ENCODE data around the gene SELENON.

Gene SELENON

DNA sequence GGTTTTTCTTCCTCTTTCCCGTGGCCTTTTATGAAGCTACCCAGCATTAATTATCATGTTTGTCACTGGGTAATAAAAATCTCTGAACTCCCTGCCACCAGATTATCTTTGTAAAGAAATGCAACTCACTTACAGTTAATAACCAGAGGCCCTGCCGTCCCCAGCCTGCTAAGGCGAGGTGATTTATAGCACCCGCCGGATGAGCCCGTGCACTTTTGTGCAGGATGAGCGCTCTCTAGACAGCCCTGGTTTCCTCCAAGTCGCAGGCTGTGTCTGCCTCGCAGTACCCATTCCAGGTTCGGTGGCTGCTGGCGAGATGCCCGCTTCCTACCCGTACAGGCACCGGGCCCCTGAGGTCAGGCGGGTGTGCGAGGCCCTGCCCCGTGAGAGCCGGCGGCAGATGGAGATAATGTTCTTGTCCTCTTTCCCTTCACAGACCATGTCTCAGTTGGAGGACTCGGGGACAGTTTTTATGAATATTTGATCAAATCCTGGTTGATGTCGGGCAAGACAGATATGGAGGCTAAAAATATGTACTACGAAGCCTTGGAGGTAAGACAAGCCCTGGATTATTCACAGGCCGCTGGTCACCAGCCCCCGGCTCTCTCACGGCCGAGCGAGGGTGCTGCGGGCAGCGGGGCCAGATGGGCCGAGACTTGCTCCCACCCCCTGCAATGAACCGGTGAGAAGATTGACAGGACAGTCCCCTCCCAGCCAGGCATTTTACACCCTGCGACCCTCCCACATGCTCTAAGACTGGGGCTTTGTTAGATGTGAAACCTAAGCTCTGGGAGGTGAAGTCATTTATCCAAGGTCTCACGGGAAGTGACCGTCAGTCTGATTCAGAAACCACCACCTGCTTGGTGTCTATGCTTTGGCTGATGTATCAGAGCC is 28.5 kb upstream of the SELENON start:
- no peak for DNase-seq (ENCODE audit: low spot score)

- no peak for DNase-seq (ENCODE audit: low spot score)
These were observed 27.8 kb upstream of the SELENON start for GRCh38 chr1:25772164-25772563.

GRCh38 chr1:25772692-25773245 is 27.2 kb upstream of the SELENON start:
- DNase-seq (ENCODE audit: low spot score) = no peak

DNA sequence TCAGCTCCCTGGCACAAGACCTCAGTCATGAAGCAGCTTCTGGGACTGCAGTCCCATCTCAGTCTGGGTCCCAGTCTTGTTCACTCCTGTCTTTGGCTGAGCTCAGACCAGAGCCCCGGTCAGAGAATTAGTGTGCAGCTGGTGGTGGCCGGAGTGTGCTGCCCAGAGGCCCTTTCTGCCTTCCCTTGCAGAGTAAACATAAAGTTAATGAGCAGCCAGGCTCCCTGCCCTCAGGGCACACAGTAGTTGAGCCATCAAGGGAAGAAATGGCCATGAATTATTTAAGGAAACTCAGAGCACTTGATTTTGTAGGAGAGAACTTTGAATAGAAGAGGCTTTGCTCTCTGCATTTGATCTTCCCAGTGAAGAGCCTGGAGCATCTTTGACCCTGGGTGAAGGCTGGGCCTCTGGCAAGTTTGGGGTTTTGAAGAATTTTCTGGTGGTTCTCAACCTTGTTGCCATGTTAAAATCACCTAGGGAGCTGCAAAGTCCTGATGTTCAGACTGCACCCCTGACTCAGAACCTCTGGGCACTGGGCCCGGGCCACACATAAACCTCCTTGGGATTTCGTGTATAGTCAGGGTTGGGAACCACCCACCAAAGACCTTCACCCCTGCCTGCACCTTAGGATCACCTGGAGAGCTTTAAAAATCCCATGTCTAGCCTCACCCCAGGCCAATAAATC is 26.4 kb upstream of the SELENON start:
- no peak for DNase-seq (ENCODE audit: low spot score)

DNA sequence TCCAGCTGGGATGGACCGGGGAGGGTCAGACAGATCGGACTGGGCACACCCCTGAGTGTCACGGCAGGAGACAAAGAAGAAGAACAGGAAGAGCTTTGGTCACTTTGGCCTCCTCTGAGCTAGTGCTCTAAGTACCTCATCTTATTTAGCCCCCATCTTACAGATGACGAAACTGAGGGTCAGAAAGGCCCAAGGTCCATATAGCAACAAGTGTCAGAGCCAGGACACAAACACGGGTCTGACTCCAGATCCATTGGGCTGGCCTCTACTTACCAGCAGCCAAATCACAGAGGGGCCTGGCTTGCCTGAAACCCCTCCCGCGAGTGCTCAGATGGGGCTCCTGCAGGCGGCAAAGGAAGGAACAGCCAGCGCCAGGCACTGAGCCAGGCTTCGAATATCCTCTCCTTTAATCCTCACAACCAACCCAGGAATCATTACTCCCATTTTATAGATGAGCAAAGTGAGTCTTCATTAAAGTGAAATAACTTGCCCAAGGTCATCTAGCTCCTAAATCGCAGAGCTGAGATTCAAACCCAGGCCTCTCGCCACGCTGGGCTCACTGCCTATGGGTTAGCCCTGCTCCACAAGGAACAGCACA is 25.7 kb upstream of the SELENON start:
- DNase-seq (ENCODE audit: low spot score) = no peak

GRCh38 chr1:25774921-25775771 is 24.8 kb upstream of the SELENON start:
- no peak for DNase-seq (ENCODE audit: low spot score)

- DNase-seq (ENCODE audit: low spot score) = no peak
These were observed 20.6 kb upstream of the SELENON start for GRCh38 chr1:25779388-25779787.

DNA sequence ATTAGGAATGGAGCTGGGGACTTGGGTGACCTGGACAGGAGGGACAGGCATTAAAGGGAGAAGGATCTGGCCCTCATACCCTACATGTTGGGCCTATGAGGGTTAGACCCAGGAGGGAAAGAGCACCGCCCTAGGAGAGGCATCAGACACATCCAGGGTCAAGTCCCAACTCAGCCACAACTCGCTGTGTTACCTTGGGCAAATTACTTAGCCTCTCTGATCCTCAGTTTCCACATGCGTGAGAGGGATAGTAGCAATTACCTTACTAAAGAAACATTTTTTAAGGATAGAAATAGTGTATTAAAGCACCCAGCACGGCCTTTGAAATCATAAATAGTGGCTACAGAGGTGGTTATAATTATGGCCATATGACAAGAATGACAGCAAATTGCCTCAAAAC is 20.1 kb upstream of the SELENON start:
- DNase-seq (ENCODE audit: low spot score) = no peak

DNA sequence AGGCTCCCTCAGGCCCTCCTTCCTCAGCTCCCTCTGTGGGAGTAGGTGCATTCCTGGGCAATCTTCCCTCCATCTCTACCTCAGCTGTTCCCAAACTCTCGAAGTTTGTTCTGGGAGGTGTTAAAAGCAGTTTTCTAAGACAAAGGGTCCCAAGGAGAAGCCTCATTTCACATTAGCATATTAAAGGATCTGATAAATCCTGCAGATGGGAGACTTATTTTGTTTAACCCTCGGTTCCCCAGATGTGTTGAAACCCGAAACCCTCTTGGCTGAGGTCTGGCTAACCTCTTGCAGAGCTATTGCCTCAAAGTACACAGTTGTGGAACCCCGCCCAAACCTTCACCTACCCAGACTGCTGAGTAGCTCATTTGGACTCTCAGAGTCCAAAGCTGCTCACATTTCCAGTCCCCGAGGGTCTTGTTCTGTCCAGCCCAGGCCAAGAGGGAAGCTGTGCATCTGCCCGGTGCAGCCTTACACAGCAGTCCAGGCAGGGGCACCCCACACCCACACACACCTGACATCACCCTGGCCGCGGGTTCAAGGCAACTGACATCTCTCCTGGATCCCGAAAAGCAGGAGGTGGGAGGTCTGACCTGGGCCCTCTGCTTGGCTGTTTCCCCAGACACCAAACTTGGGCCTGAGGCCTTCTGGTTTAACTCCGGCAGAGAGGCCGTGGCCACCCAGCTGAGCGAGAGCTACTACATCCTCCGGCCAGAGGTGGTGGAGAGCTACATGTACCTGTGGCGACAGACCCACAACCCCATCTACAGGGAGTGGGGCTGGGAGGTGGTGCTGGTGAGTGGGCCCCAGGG is 19.5 kb upstream of the SELENON start:
- no peak for DNase-seq (ENCODE audit: low spot score)

- no peak for DNase-seq (ENCODE audit: low spot score)
These were observed 18.9 kb upstream of the SELENON start for GRCh38 chr1:25781130-25781433.

GRCh38 chr1:25782608-25783201 is 17.3 kb upstream of the SELENON start:
- DNase-seq (ENCODE audit: low spot score) = no peak

GRCh38 chr1:25784575-25785051 is 15.4 kb upstream of the SELENON start:
- no peak for DNase-seq (ENCODE audit: low spot score)

GRCh38 chr1:25785333-25786067 is 14.5 kb upstream of the SELENON start:
- no peak for DNase-seq (ENCODE audit: low spot score)

- no peak for DNase-seq (ENCODE audit: low spot score)
These were observed 12.9 kb upstream of the SELENON start for GRCh38 chr1:25786887-25787759.

DNA sequence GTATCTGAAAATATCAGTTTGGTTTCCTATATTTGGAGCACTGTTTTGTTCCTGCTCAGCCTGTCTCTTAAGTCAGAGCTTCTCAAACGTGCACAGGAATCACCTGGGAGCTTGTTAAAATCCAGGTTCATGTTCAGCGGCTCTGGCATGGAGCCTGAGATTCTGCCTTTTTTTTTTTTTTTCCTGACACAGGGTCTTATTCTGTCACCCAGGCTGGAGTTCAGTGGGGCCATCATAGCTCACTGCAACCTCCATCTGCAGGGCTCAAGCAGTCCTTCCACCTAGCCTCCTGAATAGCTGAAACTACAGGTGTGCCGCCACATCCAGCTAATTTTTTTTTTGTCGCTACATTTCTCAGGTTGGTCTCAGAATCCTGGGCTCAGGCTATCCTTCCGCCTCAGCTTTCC is 12.2 kb upstream of the SELENON start:
- no peak for DNase-seq (ENCODE audit: low spot score)

GRCh38 chr1:25790472-25790871 is 9.5 kb upstream of the SELENON start:
- DNase-seq (ENCODE audit: low spot score) = no peak

DNA sequence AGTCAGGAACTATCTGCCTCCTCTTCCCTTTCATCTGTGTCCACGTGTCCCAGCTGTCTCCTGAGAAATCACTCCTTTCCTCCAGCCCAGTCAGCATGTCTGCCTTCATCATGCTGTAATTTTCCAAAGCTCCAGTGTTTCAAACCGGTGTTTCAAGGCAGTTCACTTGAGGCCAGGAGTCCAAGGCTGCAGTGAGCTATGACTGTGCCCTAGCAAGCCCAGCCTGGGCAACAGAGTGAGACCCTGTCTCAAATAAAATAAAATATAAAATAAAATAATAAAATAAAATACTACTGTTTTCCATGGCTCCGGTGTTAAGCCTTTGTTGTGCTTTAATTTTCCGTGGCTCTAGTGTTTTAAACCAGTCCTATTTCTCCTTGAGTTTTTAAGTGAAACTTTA is 7.9 kb upstream of the SELENON start:
- DNase-seq (ENCODE audit: low spot score) = no peak

- no peak for DNase-seq (ENCODE audit: low spot score)
These were observed 6.3 kb upstream of the SELENON start for GRCh38 chr1:25793585-25794170.
